DMS 273 (cell line): ENCODE data around the gene MASP1.

Source experiments
- DNase-seq: peaks from one replicate; lab custom pipeline; 2025; ENCODE audit not compliant: unreplicated experiment; lab: John Stamatoyannopoulos, UW

MASP1 gene, protein sequence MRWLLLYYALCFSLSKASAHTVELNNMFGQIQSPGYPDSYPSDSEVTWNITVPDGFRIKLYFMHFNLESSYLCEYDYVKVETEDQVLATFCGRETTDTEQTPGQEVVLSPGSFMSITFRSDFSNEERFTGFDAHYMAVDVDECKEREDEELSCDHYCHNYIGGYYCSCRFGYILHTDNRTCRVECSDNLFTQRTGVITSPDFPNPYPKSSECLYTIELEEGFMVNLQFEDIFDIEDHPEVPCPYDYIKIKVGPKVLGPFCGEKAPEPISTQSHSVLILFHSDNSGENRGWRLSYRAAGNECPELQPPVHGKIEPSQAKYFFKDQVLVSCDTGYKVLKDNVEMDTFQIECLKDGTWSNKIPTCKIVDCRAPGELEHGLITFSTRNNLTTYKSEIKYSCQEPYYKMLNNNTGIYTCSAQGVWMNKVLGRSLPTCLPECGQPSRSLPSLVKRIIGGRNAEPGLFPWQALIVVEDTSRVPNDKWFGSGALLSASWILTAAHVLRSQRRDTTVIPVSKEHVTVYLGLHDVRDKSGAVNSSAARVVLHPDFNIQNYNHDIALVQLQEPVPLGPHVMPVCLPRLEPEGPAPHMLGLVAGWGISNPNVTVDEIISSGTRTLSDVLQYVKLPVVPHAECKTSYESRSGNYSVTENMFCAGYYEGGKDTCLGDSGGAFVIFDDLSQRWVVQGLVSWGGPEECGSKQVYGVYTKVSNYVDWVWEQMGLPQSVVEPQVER

DNA sequence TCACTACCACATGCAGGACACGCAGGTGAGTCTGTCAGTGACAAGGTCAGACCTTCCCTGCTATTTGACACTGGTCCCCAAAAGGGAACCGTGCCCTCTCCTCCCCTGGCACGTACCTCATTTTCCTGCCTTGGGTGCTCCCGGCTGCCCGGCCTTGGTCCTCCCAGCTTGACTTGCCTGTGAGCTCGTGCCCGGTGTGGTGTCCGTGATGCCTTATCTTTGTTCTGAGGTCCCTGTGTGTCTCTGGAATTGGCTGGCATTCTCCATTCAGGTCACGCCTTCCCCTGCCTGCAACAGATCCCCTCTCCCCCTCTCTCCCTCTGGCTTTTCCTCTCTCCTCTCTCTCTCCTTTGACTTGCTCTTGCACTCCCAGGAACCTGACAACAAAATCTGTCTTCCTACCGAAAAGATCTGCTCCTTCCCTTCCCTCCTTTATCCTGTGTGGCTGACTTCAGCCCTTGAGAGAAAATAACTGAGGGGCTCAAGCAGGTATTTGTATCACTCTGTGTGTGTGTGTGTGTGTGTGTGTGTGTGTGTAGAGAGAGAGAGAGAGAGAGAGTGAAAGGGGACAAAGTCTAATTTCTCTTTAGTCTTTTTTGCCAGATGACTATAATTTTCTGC lies at the start of gene MASP1:
Gene MASP1, minus strand, starts transcription at position 226 of the 621 bp plus-strand sequence. Its CDS starts 105 bp downstream, at position 121.
- no peak for DNase-seq

DNA sequence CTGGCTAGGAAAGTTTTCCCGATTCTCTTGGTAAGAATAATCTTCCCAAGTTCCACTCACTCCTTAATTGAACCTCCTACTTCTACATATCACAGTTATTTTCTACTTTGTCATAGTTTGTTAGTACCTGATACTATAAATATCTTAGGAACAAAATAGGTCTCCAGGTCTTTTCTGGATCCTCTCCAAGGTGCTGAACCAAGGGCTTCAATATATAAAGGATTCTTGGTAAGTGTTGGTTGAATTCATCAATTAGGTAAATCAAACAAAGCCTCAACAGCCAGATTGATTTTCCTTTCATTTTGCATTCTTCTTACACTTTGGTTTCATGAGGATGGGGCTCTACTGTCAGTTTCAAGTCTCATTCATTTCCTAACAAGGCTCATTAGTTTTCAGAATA lies 49.0 kb upstream of the MASP1 start:
- no peak for DNase-seq

DNA sequence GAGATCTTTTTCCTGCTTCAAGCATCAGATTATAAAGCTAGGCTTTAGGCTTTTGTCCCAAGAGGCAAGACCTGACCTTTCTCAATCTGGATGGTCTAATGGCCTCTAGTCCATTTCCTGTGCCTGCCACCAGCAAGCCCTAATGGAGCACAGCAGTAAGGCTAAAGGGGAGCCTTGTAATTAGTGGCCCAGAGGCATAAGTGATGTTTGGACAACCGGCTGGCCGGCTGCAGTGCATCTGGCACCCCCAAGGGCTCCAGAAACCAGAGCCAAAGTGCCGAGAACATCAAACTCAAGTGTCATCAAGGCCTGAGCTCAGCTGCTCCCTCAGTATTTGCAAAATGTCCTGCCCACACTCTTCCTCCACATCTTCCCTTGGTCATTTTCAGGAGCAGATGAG lies 44.8 kb upstream of the MASP1 start:
- DNase-seq = no peak

DNA sequence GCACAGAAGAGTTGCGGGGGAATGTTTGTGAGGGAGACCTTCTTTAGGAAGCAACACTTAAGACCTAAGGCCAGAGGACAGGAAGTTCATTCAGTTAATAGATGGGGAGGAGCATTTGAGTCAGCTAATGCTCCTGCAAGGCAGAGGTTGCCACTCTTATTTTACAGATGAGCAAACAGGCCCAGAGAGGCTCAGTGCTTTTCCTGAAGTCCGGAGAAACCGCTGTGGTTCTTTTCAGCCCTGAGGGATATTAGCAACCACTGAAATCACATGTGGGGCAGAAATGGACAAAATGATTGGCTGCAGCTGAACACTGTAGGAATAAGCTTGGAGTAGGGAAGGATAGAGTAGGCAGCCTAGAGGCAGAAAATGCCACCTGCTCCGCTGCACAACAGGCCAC lies 43.4 kb upstream of the MASP1 start:
- no peak for DNase-seq

DNA sequence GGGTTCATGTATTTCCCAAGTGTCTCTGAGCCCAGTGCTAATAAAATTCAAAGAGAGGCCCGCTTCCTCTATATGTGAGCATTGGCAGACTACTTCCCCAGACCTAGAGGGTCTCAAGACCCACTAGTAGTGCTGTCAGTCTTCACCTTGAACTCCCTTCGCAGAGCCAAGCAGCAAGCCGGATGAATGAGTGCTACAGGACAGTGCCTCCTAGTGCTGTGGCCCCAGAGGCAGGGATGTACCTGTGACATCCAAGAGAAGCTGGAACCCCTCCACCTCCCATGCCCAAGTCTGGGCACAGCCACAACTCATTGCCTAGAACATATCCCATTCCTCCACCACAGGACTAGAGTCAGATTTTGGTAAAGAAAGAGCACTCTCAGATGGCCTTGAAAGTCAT lies 37.2 kb upstream of the MASP1 start:
- no peak for DNase-seq

DNA sequence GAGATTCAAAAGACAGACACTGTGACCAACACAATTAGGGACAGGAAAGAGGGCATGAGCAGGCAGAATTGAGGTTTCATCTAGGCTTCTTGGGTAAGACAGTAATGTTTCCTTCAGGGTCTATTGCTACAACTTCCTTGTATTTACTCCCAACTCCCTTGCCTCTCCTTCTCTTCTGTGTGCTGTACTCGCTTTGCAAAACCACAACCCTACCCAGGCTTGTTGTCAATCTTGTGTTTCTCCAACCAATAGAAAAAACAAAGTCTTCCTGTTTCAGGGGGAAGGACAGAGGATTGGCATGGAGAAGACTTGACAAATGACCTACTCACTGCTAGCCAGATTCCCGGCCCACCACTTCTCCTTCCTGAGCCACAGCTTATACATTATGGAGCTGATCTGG lies 36.3 kb upstream of the MASP1 start:
- DNase-seq = no peak

DNA sequence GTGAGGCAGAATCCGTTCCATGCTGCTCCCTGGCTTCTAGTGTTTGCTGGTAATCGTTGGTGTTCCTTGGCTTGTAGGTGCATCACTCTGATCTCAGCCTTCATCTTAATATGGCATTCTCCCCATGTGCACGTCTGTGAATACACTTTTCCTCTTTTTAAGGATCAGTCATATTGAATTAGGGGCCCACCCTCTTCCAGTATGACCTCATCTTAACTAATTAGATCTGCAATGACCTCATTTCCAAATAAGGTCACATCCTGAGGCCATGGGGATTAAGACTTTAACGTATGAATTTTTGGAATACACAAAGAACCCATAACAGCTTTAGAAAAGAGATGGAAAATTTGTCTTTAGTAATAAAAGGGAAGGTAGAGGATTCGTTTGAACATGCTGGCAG lies 34.1 kb upstream of the MASP1 start:
- DNase-seq = no peak

DNA sequence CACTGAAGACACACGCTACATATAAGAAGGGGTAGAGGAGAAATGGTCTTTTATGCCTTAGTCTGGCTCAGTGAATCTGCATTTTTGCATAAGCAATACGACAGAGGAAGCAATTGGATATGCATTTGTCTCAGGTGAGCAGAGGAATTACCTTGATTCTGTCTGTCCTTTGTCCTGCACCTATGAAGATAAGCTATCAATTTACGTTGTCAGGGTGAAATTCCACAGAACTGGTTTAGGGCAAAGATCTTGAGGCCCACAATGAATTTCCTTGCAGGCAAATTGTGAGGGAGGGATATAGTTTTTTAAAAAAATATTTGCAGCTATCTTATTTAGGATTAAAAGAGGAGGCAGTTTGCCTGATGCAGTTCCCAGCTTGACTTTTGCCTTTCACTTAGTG lies 31.6 kb upstream of the MASP1 start:
- no peak for DNase-seq

DNA sequence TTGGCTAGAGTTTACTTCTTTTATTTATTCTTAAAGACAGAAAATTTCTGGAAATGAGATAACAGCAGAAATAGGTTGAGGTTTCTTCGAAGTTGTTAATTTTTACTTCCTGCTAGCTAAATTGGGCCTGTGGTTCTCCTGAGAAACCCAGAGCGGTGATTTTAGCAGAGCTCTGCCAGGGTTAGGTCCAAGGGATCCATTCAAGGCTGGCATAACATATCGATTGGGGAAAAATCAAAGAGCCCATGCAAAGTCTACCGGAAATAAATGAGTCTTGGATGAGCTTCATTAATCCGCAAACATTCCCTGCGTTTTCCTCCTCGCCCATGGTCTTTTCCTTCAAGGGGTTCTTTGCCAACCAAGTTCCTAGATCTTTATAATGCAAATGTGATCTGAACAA lies 30.8 kb upstream of the MASP1 start:
- DNase-seq = no peak

DNA sequence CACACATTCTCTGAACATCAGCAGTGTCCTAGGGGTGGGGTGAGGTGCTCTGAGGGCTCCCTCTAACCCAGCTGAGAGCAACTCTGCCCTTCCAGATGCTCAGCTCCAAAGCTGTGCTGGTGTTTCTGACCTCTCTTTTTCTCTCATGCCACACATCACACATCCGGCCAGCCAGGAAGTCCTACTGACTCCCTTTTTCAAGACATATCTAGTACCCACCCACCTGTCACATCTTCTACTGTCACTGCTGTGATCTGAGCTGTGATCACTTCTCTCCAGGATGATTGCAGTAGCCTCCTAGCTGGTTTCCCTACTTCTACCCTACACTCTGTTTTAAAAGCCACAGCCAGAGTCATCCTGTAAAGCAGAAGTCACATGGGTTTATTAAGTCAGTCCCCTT lies 30.2 kb upstream of the MASP1 start:
- no peak for DNase-seq

DNA sequence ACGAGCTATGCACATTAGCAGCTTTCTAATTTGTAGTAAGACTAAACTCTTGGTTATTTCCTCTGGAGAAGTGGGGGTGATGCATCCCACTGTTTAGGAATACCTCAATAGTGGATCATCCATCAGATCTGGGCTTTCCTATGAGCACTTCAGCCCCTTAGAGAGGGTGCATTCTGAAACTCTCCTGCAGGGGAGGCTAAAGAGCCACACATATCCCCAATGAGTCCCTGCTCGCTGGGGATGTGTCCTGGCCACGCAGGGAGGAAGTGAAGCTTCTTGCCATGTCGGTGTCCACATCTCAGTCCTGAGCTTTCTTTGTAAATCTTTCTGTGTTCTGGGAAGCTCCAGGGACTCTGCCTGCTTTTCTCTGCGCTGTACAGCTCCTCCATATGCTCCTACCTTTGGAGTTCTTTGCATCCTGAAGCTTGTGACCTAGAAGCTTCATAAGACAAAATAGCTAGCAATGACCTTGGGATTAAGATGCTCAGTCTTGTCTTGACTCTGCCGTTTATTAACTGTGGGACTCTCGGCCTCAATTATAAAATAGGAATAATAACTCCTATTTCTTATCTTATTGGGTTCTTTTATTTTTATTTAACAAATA lies 28.3 kb upstream of the MASP1 start:
- peak; percentile 72 for DNase-seq

DNA sequence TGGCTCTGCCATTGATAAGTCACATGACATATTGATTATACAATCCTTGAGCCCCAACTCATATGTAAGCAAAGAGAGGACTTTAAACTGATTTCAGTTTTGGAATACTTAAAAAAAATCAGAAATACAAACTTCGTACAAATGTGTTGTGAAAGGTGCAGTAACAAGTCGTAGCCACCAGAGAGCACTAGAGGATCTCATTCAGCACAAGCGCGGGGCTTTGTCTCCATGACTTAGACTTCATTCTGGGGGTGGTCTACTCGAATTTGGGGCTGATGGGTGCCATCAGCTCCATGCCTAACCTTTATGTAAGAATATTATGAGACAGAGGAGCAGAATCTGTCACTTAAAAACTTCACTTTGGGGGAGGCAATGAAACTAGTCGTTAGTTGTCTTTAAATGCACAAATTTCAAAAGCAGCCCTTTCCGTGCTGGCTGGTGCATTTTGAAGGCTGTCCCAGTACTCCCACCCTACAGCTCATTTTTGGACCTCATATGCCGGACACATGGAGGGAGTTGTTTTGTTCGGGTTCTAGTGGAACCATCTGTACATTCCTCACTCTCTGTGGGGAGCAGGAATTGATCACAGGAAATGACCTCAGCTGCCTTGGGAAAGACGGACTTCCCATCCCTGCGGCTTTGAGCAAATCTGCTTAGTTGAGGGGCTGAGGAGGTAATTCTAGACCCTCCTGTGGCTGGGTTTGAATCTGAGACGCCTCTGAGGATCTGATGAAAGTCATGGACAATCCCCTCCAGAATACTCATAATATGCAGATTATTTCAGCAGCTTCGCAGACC lies 27.5 kb upstream of the MASP1 start:
- peak; percentile 79 for DNase-seq

DNA sequence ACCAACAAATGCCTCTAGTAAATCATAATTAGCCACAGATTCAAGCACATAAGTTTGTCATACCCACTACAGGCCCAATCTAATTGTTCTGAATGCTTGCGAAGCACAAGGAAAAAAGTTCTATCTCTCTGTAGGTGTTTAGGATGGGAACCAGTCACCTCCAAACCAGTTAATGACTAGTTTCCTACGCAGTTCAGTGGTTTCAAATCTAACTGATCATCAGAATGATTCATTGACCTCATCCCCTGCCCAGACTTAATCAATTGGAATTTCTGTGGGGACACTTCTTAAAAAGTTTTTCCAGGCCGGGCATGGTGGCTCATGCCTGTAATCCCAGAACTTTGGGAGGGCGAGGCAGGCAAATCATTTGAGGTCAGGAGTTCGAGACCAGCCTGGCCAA lies 24.3 kb upstream of the MASP1 start:
- DNase-seq = no peak

DNA sequence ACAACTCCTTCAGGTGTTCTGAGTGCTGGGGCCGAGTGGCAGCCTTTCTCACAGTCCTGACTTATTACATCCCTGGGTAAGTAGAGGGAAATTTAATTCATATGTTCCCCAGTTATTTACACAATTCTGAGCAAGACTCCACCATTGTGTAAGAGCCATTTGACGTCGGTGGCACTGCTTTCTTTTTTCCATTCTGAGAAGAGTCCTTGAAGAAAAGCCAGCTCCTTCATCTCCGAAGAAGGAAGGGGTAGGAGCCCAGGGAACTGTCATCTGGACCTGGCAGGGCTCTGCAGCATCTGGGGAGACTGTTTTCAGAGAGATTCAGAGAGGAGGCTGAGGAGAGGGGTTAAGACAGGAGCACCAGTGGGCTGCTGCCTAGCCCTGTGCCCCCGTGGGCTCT lies 22.6 kb upstream of the MASP1 start:
- no peak for DNase-seq

DNA sequence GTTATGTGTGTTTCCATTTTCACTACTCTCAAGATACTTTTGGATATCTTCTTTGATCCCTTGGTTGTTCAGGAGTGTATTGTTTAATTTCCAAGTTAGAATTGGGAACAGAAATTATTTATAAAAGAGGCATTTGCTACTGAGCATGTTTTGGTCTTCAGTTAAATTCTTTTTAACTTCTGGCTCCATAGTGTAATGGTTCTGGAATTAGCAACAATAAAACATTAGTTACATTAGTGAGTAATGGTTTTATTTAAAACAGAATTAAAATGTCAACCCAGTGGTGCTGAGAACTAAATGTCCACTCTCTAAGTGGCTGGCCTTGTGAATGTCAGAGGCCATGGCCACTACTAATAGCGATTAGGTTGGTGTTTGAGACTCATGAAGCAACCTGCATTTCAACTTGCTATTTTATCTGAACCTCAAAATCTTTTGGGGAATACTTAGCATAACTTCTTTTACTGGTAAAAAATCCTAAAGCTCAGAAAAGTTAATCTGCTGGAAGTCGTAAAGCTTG lies 19.5 kb upstream of the MASP1 start:
- DNase-seq = no peak

DNA sequence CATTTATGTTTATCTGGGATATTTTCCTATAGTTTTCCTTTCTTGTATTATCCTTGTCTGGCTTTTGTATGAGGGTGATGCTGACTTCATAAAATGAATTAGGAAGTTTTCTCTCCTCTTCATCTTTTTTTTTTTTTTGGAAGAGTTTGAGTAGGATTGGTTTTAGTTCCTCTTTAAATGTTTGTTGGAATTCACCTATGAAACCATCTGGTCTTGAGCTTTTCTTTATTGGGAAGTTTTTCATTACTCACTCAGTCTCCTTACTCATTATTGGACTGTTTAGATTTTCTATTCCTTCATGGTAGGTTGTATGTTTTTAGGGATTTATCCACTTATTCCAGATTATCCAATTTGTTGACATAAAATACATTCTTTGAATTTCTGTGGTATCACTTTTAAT lies 18.7 kb upstream of the MASP1 start:
- no peak for DNase-seq

DNA sequence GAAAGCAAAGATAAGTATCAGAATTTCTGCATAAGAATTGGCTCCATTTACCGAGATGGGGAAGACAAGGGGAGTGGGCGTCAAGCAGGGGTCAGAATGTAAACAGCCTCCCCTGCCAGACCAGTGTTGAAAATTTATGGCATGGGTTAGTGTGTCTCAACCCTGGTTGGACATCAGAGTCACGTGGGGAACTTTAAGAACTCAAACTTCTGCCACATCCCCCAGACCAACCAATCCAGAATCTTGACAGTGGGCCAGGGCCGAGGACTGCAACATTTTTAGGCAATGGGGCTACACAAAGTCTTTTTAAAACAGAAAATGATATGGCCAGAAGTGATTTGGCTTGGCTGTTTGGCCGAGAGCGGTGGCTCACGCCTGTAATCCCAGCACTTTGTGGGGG lies 14.3 kb upstream of the MASP1 start:
- DNase-seq = no peak

DNA sequence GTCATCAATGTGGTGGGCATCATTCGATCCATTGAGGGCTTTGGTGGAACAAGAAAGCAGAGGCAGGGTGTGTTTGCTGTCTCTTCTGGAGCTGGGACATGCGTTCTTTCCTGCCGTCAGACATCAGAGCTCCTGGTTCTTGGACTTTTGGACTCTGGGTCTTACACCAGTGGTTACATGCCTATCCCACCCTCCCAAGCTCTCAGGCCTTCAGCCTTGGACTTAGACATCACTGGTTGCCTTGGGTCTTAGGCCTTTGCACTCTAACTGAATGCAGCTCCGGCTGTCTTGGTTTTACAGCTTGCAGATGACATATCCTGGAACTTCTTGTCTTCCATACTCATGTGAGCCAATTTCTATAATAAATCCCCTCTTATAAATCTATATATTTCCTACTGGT lies 8.1 kb upstream of the MASP1 start:
- DNase-seq = no peak

DNA sequence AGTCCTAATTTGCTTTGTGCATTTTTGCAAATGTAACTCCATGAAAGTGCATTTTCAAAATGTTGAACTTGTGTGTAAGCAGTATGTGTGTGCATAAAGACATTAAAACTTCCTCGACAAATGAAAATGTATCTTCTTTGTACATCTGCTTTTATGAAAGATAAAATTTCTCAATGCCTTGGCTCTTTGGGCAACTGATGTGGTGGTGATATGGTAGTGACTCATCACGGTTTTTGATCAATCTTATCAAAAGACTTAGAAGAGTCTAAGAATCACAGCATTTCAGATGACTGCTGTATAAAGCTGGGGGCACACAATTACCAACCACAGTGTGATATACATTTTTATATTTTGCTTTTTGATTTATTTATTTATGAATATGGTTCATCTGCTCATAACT lies 5.4 kb upstream of the MASP1 start:
- no peak for DNase-seq

DNA sequence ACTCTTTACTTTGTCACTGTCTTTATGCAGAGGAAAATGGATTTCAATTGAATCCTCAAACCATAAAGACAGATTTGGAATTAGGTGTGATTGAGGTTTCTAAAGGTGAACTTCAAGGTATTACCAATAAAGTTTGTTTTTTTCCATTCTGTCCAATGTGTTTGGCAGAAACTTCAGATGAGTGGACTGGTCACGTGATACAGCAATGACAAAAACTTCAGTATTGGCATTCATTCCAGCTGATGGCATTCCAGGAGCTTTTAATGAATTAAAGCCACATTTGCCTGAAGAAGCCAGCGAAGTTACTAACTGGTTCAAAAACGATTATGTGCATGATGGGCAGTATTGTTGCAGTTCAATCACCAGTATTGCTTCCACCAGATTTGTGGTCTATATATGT lies 4.5 kb upstream of the MASP1 start:
- no peak for DNase-seq
